OCI-LY3 (cell line): ENCODE data around the gene PRKCQ.

Experiments used
- EZH2phosphoT487 ChIP-seq: fragments of 200-600 bp; shearing (Covaris generic); IDR thresholded peaks from 2 replicates; pipeline ENCODE4 v1.6.1; 2018; ENCODE audit warnings: antibody characterized with exemption, mixed run types, low read depth
- TF ChIP-seq, protein P1 (sequence below): fragments of 200-600, 300-600 bp; sonication (generic); IDR thresholded peaks from 2 replicates; pipeline ENCODE4 v1.5.1; 2014; ENCODE audit warnings: antibody characterized with exemption, low read length, low read depth

DNA sequence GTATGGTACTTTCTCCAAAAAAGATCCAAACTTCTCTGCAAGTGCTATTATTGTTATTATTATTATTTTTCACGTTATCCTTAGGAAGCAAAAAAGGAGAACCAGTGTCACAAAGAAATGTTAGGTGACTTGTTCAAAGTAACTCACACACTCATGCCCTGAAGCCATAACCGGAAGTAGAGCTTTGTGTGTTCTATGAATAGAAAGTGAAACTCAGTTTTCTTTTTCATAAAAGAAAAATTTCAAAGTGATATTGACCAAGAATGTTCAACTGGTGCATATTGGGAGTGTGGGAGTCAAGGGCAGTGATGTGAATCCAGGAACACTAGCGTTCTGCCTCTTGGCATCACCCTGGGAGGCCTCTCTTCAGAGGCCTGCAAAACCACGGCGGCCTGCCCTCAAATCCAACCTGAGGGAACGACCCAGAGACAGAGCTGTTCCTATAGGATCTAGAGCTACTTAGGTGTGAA, 106.1 kb downstream of the PRKCQ start:
- TF ChIP-seq, protein P1, sequence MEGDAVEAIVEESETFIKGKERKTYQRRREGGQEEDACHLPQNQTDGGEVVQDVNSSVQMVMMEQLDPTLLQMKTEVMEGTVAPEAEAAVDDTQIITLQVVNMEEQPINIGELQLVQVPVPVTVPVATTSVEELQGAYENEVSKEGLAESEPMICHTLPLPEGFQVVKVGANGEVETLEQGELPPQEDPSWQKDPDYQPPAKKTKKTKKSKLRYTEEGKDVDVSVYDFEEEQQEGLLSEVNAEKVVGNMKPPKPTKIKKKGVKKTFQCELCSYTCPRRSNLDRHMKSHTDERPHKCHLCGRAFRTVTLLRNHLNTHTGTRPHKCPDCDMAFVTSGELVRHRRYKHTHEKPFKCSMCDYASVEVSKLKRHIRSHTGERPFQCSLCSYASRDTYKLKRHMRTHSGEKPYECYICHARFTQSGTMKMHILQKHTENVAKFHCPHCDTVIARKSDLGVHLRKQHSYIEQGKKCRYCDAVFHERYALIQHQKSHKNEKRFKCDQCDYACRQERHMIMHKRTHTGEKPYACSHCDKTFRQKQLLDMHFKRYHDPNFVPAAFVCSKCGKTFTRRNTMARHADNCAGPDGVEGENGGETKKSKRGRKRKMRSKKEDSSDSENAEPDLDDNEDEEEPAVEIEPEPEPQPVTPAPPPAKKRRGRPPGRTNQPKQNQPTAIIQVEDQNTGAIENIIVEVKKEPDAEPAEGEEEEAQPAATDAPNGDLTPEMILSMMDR, result no peak
- TF ChIP-seq EZH2phosphoT487, result no peak
